K562 (cell line): ENCODE measurements around the gene AZU1. TPM values are rescaled to one million over a fixed set of nuclear protein-coding genes. Genes with fewer than 3 reads are reported as not detected.
A peak's percentile ranks its signal among the peaks of the same experiment; 100 is the strongest.

Source experiments
- ATAC-seq: fragments of 200-7000 bp; cut with Tn5 transposase; 3 replicates; pipeline ENCODE4 v1.9.1; 2020; ENCODE audit warnings: moderate library complexity
- BruUV-seq: library from RNA; stranded (reverse); fragments of 400-500 nt; replicated peaks from 2 replicates; lab custom pipeline; 2021; lab: Mats Ljungman, UMichigan
- CTCF ChIA-PET: fragments of 300-600 bp; formaldehyde crosslinking; extraction: SDS; loops from one replicate; lab custom pipeline; 2021; ENCODE audit warnings: low intra/inter-chr PET ratio; lab: Yijun Ruan, JAX
- POLR2A ChIA-PET: fragments of 300-600, 350-650 bp; sonication (Branson Sonifier 250); formaldehyde crosslinking; extraction: SDS; loops from one replicate; lab custom pipeline; 2021; ENCODE audit warnings: antibody characterized with exemption, inconsistent platforms; lab: Yijun Ruan, JAX
- DNase-seq, 4 experiments: peaks; one replicate each; pipeline versions ENCODE4 v3.0.0 to v3.0.0-alpha.2; 2011 to 2018; ENCODE audit warnings: low spot score in 3 of 4, mixed read lengths in 3 of 4; ENCODE audit errors: extremely low read depth in 1 of 4
- FAIRE-seq: peaks from 2 replicates; lab custom pipeline; 2011; peaks lifted over from hg19 to GRCh38; lab: Jason Lieb, UNC
- H2AFZ ChIP-seq: 2 replicates; pipeline ENCODE4 v1.6.0; 2011; ENCODE audit warnings: low read depth, low read length, control low read depth, inconsistent platforms
- H3K27ac ChIP-seq: fragments of 200-600 bp; 3 replicates; pipeline ENCODE4 v1.8.0; 2011; ENCODE audit warnings: low read depth, mild to moderate bottlenecking, control low read depth, inconsistent platforms, low read length, moderate library complexity, mixed read lengths; ENCODE audit errors: extremely low read depth
- H3K27me3 ChIP-seq, 2 experiments: fragments of 300-600 bp in 1 of 2; 2 replicates in 1 of 2; 3 replicates in 1 of 2; pipeline versions ENCODE4 v1.6.0 to v1.8.0; 2011; ENCODE audit warnings: inconsistent platforms in 2 of 2, low read length in 2 of 2, mild to moderate bottlenecking in 1 of 2, mixed read lengths in 1 of 2, moderate library complexity in 1 of 2; ENCODE audit not compliant: control insufficient read depth in 2 of 2, insufficient read depth in 2 of 2
- H3K36me3 ChIP-seq: fragments of 300-600 bp; 3 replicates; pipeline ENCODE4 v1.8.0; 2011; ENCODE audit warnings: mild to moderate bottlenecking, low read length, inconsistent platforms; ENCODE audit not compliant: control insufficient read depth, insufficient read depth
- H3K4me1 ChIP-seq, 2 experiments: fragments of 200-600 bp in 1 of 2; replicated peaks in 1 of 2; 2 replicates in 1 of 2; 3 replicates in 1 of 2; pipeline versions ENCODE4 v1.5.1 to v1.8.0; 2011; ENCODE audit warnings: inconsistent platforms in 2 of 2, low read length in 2 of 2, mild to moderate bottlenecking in 1 of 2, mixed read lengths in 1 of 2, moderate library complexity in 1 of 2; ENCODE audit not compliant: control insufficient read depth in 2 of 2, insufficient read depth in 2 of 2
- H3K4me2 ChIP-seq: 2 replicates; pipeline ENCODE4 v1.6.1; 2011; ENCODE audit warnings: low read length, control low read depth, inconsistent platforms, mixed read lengths; ENCODE audit not compliant: insufficient read depth
- H3K4me3 ChIP-seq: fragments of 200-600 bp; sonication (generic), shearing (Covaris generic); 2 replicates; pipeline ENCODE4 v1.5.1; 2016; ENCODE audit warnings: control low read depth, inconsistent platforms
- H3K79me2 ChIP-seq: fragments of 200-600 bp; 3 replicates; pipeline ENCODE4 v1.8.0; 2011; ENCODE audit warnings: low read length, inconsistent platforms; ENCODE audit not compliant: control insufficient read depth, insufficient read depth
- H3K9ac ChIP-seq, 2 experiments: 2 replicates each; pipeline versions ENCODE4 v1.6.0 to v1.6.1; 2011; ENCODE audit warnings: low read depth in 2 of 2, low read length in 2 of 2, control low read depth in 1 of 2, inconsistent platforms in 1 of 2, mild to moderate bottlenecking in 1 of 2, mixed read lengths in 1 of 2; ENCODE audit not compliant: insufficient read depth in 1 of 2
- H3K9me1 ChIP-seq: one replicate; pipeline ENCODE4 v1.6.0; 2011; ENCODE audit warnings: inconsistent platforms, mild to moderate bottlenecking, low read length, moderate library complexity; ENCODE audit not compliant: control insufficient read depth, insufficient read depth
- H3K9me3 ChIP-seq: replicated peaks from 2 replicates; pipeline ENCODE4 v1.5.1; 2011; ENCODE audit warnings: low read depth, low read length, inconsistent platforms; ENCODE audit not compliant: control insufficient read depth, insufficient read depth
- H4K20me1 ChIP-seq: replicated peaks from 2 replicates; pipeline ENCODE4 v1.6.1; 2011; ENCODE audit warnings: low read length, inconsistent platforms, mixed read lengths; ENCODE audit not compliant: control insufficient read depth, insufficient read depth
- CREB1 ChIP-seq, 2 experiments: sonication (generic) in 1 of 2; formaldehyde crosslinking in 1 of 2; IDR thresholded peaks; 2 replicates each; pipeline versions ENCODE4 v1.6.1 to v1.8.0; 2012 to 2022; ENCODE audit warnings: inconsistent platforms in 1 of 2, mild to moderate bottlenecking in 1 of 2, missing genetic modification reagents in 1 of 2, moderate library complexity in 1 of 2
- CTBP1 ChIP-seq: fragments of 450-650 bp; IDR thresholded peaks from 2 replicates; pipeline ENCODE4 v1.6.1; 2016; ENCODE audit warnings: borderline replicate concordance
- EP400 ChIP-seq: fragments of 450-650 bp; IDR thresholded peaks from 2 replicates; pipeline ENCODE4 v1.6.1; 2017; ENCODE audit warnings: antibody characterized with exemption, mild to moderate bottlenecking, moderate library complexity
- ETS2 ChIP-seq: IDR thresholded peaks from 2 replicates; pipeline ENCODE4 v1.6.1; 2016; ENCODE audit warnings: borderline replicate concordance, missing genetic modification characterization, mild to moderate bottlenecking, moderate library complexity, missing compliant biosample characterization; ENCODE audit not compliant: poor library complexity, severe bottlenecking
- LARP7 ChIP-seq: fragments of 450-650 bp; IDR thresholded peaks from 2 replicates; pipeline ENCODE4 v1.6.1; 2016
- MEF2A ChIP-seq: IDR thresholded peaks from 2 replicates; pipeline ENCODE4 v1.6.1; 2011; ENCODE audit warnings: low read depth, mild to moderate bottlenecking, low read length, moderate library complexity; ENCODE audit not compliant: control insufficient read depth
- NFE2 ChIP-seq: IDR thresholded peaks from 2 replicates; pipeline ENCODE4 v1.6.1; 2014; ENCODE audit warnings: antibody characterized with exemption, low read depth
- NFRKB ChIP-seq: fragments of 450-650 bp; IDR thresholded peaks from 2 replicates; pipeline ENCODE4 v1.6.1; 2016; ENCODE audit warnings: low read depth
- NRF1 ChIP-seq, 2 experiments: fragments of 450-650 bp; IDR thresholded peaks in 1 of 2; conservative IDR thresholded peaks in 1 of 2; 2 replicates each; pipeline ENCODE4 v1.6.1; 2014; ENCODE audit warnings: mild to moderate bottlenecking in 2 of 2
- PML ChIP-seq: IDR thresholded peaks from 2 replicates; pipeline ENCODE4 v1.6.1; 2012; ENCODE audit warnings: low read length, inconsistent platforms
- RAD51 ChIP-seq: fragments of 450-650 bp; IDR thresholded peaks from 2 replicates; pipeline ENCODE4 v1.7.1; 2016; ENCODE audit warnings: low read depth, mild to moderate bottlenecking, borderline replicate concordance
- SMC3 ChIP-seq: conservative IDR thresholded peaks from 2 replicates; pipeline ENCODE4 v1.6.1; 2011; ENCODE audit warnings: low read depth, low read length, improper control_type of control experiment; ENCODE audit not compliant: insufficient read depth
- SPI1 ChIP-seq: IDR thresholded peaks from 2 replicates; pipeline ENCODE4 v1.6.1; 2011; ENCODE audit warnings: low read depth, low read length, control low read depth, borderline replicate concordance
- ZNF354B ChIP-seq: fragments of 250-450 bp; sonication (Bioruptor Pico); IDR thresholded peaks from 2 replicates; pipeline ENCODE4 v1.4.0; 2020
- WGBS: fragments of 100-300 bp; shearing (Covaris generic); methylation state at CpG from one replicate; pipeline ENCODE4 v1.1.6; 2016; ENCODE audit warnings: low coverage, mixed read lengths; ENCODE audit not compliant: insufficient coverage; ENCODE audit errors: missing lambda C conversion rate; 5-methylcytosine and 5-hydroxymethylcytosine counted together
- in situ Hi-C: fragments of 300-500 bp; cut with MboI; formaldehyde crosslinking; loops from 4 replicates; pipeline ENCODE4 v1.15.0; 2018; ENCODE audit warnings: inconsistent platforms, mixed read lengths
- intact Hi-C: fragments of 100-400 bp; cut with micrococcal nuclease; formaldehyde crosslinking; loops from 2 replicates; pipeline ENCODE4 v1.14.2; 2022
- polyA plus RNA-seq, 8 experiments: library from polyadenylated mRNA; depleted of rRNA in 4 of 8; stranded (reverse) in 5 of 8; unstranded in 3 of 8; fragments of >200 nt; fragmentation: Nextera tagmentation in 2 of 8; fragmentation: Illumina TruSeq in 1 of 8; extraction: Ambion mirVana in 2 of 8; extraction: Trizol in 1 of 8; gene quantifications; 2 replicates each; pipeline versions ENCODE4 v1.2.1 to v1.2.3, GENCODE V29; 2011 to 2014; ENCODE audit warnings: inconsistent platforms in 1 of 8, missing spikeins in 1 of 8
- total RNA-seq, 7 experiments: library from RNA; depleted of rRNA in 6 of 7; stranded (reverse); fragments of >200 nt in 6 of 7; fragmentation: Illumina TruSeq in 2 of 7; extraction: Trizol in 2 of 7; gene quantifications; 2 replicates each; pipeline versions ENCODE4 v1.2.1 to v1.2.3, GENCODE V29; 2011 to 2021; ENCODE audit warnings: low replicate concordance in 1 of 7
- TF ChIP-seq, protein P1 (sequence below): IDR thresholded peaks from 2 replicates; pipeline ENCODE4 v1.6.1; 2011; ENCODE audit warnings: borderline replicate concordance, low read depth, mild to moderate bottlenecking, moderate library complexity, low read length; ENCODE audit not compliant: insufficient read depth, poor library complexity, severe bottlenecking
- TF ChIP-seq, protein P2 (sequence below): fragments of 250-450 bp; sonication (Bioruptor Pico); IDR thresholded peaks from 2 replicates; pipeline ENCODE4 v1.4.0; 2020; ENCODE audit warnings: borderline replicate concordance

AZU1 gene
- total and polyA plus RNA-seq, 9 of the 15 experiments (the other 6 are each of a cell fraction or from before 2014, with no cell fraction given) = 0.29 to 1.9 (median 0.59) TPM; not detected in 3

DNA sequence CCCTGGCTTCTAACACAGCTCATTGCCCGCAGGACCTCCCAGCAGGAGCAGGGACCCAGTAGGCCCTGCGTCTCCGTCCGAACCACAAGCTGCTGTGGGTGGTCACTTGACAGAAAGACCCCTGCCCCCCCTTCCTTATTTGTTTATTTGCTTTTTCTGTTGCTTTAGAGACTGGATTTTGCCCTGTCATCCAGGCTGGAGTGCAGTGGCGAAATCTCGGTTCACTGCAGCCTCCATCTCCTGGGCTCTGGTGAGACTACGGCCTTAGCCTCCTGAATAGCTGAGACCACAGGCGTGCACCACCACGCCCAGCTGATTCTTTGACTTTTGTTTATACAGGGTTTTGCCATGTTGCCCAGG is 38.0 kb upstream of the AZU1 start (continued):
- peak; percentile 58; the same call in 1 of the 2 replicates for TF ChIP-seq NFRKB
- TF ChIP-seq, protein P1, sequence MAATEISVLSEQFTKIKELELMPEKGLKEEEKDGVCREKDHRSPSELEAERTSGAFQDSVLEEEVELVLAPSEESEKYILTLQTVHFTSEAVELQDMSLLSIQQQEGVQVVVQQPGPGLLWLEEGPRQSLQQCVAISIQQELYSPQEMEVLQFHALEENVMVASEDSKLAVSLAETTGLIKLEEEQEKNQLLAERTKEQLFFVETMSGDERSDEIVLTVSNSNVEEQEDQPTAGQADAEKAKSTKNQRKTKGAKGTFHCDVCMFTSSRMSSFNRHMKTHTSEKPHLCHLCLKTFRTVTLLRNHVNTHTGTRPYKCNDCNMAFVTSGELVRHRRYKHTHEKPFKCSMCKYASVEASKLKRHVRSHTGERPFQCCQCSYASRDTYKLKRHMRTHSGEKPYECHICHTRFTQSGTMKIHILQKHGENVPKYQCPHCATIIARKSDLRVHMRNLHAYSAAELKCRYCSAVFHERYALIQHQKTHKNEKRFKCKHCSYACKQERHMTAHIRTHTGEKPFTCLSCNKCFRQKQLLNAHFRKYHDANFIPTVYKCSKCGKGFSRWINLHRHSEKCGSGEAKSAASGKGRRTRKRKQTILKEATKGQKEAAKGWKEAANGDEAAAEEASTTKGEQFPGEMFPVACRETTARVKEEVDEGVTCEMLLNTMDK = no peak
- TF ChIP-seq NRF1 (conservative IDR thresholded peaks at IDR 0.05 in 1 of 2, IDR thresholded peaks at IDR 0.05 in 1 of 2) = 0 out of 4 replicates have a peak, but pooled peaks of 1 of the 2 experiments have one; percentile 1
- peak; percentile 73 for TF ChIP-seq NFE2
- no peak for TF ChIP-seq EP400
- TF ChIP-seq, all 486 proteins: peak for 12

DNA sequence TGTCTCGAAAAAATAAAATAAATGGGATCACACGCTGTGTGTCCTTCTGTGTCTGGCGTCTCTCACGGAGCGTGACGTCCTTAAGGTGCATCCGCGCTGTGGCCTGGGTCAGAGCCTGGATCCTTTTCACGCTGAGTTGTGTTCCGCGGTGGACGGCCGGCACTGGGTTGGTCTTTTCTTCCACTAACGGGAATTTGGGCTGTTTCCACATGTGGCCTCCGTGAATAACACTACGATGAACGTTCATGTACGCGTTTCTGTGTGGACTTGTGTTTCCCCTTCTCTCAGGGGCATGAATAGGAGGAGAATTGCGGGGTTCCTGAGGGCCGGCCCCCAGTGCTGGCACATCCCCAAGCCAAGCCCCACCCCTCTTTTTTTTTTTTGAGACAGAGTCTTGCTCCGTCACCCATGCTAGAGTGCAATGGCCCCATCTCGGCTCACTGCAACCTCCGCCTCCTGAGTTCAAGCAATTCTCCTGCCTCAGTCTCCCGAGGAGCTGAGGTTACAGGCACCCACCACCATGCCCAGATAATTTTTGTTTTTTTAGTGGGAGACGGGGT is 36.5 kb upstream of the AZU1 start:
- Histone ChIP-seq H3K4me2 (peak overlapping the region; percentile 79), H4K20me1 (no peaks in the 10 kb centered on the region), H3K9me1 (no peaks in the 10 kb centered on the region), H3K9ac (peak overlapping the region; percentile 75 to 95), H3K79me2 (peaks cover 12% of the 10 kb centered on the region; the same call in 2 of the 3 replicates), H3K9me3 (peaks cover 3% of the 10 kb centered on the region; the same call in 1 of the 2 replicates), H3K27ac (peak overlapping the region; percentile 99), H3K4me3 (peak overlapping the region; percentile 35; the same call in 1 of the 2 replicates), H2AFZ (peak overlapping the region; percentile 78), H3K4me1 (peaks cover 43 to 82% of the 10 kb centered on the region in 2 experiments), H3K27me3 (no peaks in the 10 kb centered on the region), H3K36me3 (no peaks in the 10 kb centered on the region)
- FAIRE-seq (no peak), DNase-seq (peak; percentile 45 to 75 (median 48)), ATAC-seq (peak; percentile 56)
- WGBS = 13% methylated on average over 24 of the region's 26 CpGs
- in situ Hi-C loops = no loop called here
- intact Hi-C loops = no loop called here
- TSS peak; percentile 66 for BruUV-seq
- POLR2A ChIA-PET = interaction anchor here (0.5 to 0.7 kb wide), 2 partner anchors 462 to 607 kb away, joined by 3 to 4 read pairs; no protein-coding TSS in a partner anchor
- CTCF ChIA-PET = no interaction called here
- TF ChIP-seq, protein P2, sequence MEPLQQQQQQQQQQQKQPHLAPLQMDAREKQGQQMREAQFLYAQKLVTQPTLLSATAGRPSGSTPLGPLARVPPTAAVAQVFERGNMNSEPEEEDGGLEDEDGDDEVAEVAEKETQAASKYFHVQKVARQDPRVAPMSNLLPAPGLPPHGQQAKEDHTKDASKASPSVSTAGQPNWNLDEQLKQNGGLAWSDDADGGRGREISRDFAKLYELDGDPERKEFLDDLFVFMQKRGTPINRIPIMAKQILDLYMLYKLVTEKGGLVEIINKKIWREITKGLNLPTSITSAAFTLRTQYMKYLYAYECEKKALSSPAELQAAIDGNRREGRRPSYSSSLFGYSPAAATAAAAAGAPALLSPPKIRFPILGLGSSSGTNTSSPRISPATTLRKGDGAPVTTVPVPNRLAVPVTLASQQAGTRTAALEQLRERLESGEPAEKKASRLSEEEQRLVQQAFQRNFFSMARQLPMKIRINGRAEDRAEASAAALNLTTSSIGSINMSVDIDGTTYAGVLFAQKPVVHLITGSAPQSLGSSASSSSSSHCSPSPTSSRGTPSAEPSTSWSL = no peak
- TF ChIP-seq CTBP1 (no peak), LARP7 (0 out of 2 replicates have a peak, but pooled peaks have one; percentile 43), RAD51 (no peak), CREB1 (IDR thresholded peaks at IDR 0.05) (no peak), CREB1 (CRISPR knock-in tag; IDR thresholded peaks at IDR 0.05) (no peak), ETS2 (tag) (no peak), ZNF354B (CRISPR knock-in tag) (no peak), PML (no peak), MEF2A (no peak), SPI1 (no peak), SMC3 (no peak)
